ENCODE data around the gene ZFYVE9. TPM values are rescaled to one million over a fixed set of nuclear protein-coding genes. Genes with fewer than 3 reads are reported as not detected.

Gene ZFYVE9
- total and polyA plus RNA-seq, 2 experiments from 2014 or later = 5.4 to 27.3 TPM

- TF ChIP-seq ZNF462 (CRISPR knock-in tag; IDR thresholded peaks at IDR 0.05) (no peak), EZH2phosphoT487 (IDR thresholded peaks at IDR 0.05; ENCODE audit: unreplicated experiment) (no peak)
These were observed 92.1 kb downstream of the ZFYVE9 start (continued) for GRCh38 chr1:52234014-52234413.

GRCh38 chr1:52234708-52235107, 92.8 kb downstream of the ZFYVE9 start:
- DNase-seq (ENCODE audit: low spot score) (no peak), ATAC-seq (no peak)
- H2AFZ ChIP-seq = no peak overlapping the region
- H3K4me2 ChIP-seq = no peak overlapping the region
- Mint-ChIP-seq H3K36me3 (ENCODE audit: low read depth) (no peaks in the 10 kb centered on the region), H3K4me1 (peaks cover 3% of the 10 kb centered on the region; the same call in 2 of the 3 replicates), H3K9me3 (no peaks in the 10 kb centered on the region), H3K27ac (no peak overlapping the region), H3K4me3 (no peak overlapping the region), H3K27me3 (ENCODE audit: insufficient read depth, low read depth, poor library complexity) (no peaks in the 10 kb centered on the region)
- H3F3A ChIP-seq (replicated peaks; ENCODE audit: low read depth) = no peaks in the 10 kb centered on the region
- no peaks in the 10 kb centered on the region for H3K36me3 ChIP-seq (ENCODE audit: insufficient read depth)
- no peaks in the 10 kb centered on the region for H3K9me2 ChIP-seq (ENCODE audit: insufficient read depth)
- no peaks in the 10 kb centered on the region for H3K4me1 ChIP-seq (ENCODE audit: insufficient read depth)
- H4K20me1 ChIP-seq (replicated peaks; ENCODE audit: insufficient read depth) = no peaks in the 10 kb centered on the region
- H3K4me3 ChIP-seq = no peak overlapping the region
- no peaks in the 10 kb centered on the region for H3K27me3 ChIP-seq (ENCODE audit: insufficient read depth)
- H3K27ac ChIP-seq (ENCODE audit: low read depth) = no peak overlapping the region
- H3K79me2 ChIP-seq (replicated peaks; ENCODE audit: insufficient read depth) = no peaks in the 10 kb centered on the region
- TF ChIP-seq JUNB (IDR thresholded peaks at IDR 0.05; ENCODE audit: unreplicated experiment) (no peak), ZNF462 (CRISPR knock-in tag; IDR thresholded peaks at IDR 0.05) (no peak), CTCF (conservative IDR thresholded peaks at IDR 0.05; ENCODE audit: low read depth in 2 of 2) (no peak), STAT1 (IDR thresholded peaks at IDR 0.05; ENCODE audit: unreplicated experiment) (no peak), ZNF114 (CRISPR knock-in tag; IDR thresholded peaks at IDR 0.05) (no peak), POLR2AphosphoS5 (IDR thresholded peaks at IDR 0.05; ENCODE audit: low read depth) (no peak), EZH2phosphoT487 (IDR thresholded peaks at IDR 0.05; ENCODE audit: unreplicated experiment) (no peak)

All from GM23338 (cell line).